Neural crest cell (in vitro differentiated cells): Measurements from ENCODE around the gene CPNE2. TPM values are rescaled to one million over a fixed set of nuclear protein-coding genes. Genes with fewer than 3 reads are reported as not detected.

Source experiments
- DNase-seq: peaks from one replicate; pipeline ENCODE4 v3.0.0; 2021; ENCODE audit warnings: low read depth, mixed read lengths, low spot score
- H3K27ac Mint-ChIP-seq: one replicate; pipeline ENCODE4 v1.8.0; 2021; ENCODE audit warnings: mild to moderate bottlenecking, mixed read lengths; ENCODE audit not compliant: unreplicated experiment
- H3K27me3 Mint-ChIP-seq: 2 replicates; pipeline ENCODE4 v1.8.0; 2021; ENCODE audit warnings: low read depth, mild to moderate bottlenecking, mixed read lengths
- H3K36me3 Mint-ChIP-seq: 2 replicates; pipeline ENCODE4 v1.8.0; 2021; ENCODE audit warnings: low read depth, mild to moderate bottlenecking, mixed read lengths
- H3K4me1 Mint-ChIP-seq: 2 replicates; pipeline ENCODE4 v1.8.0; 2021; ENCODE audit warnings: mixed read lengths
- H3K4me3 Mint-ChIP-seq: one replicate; pipeline ENCODE4 v1.8.0; 2021; ENCODE audit warnings: mild to moderate bottlenecking, mixed read lengths
- H3K9me3 Mint-ChIP-seq: 2 replicates; pipeline ENCODE4 v1.8.0; 2021; ENCODE audit warnings: mixed read lengths
- CTCF ChIP-seq: fragments of 200-600 bp; sonication (generic); conservative IDR thresholded peaks from 2 replicates; pipeline ENCODE4 v1.5.0; 2021; ENCODE audit warnings: antibody characterized with exemption, mild to moderate bottlenecking
- long read RNA-seq: library from polyadenylated mRNA; unstranded; transcript quantifications from one replicate; pipeline ENCODE4 v2.0.0, GENCODE V29; 2020
- total RNA-seq: library from RNA; stranded (reverse); gene quantifications from 2 replicates; pipeline ENCODE4 v1.2.1, GENCODE V29; 2021

The CPNE2 gene
- total RNA-seq, result 33.1 and 36.9 TPM in 2 replicates
- long read RNA-seq, result 0 reads

- peak within 1 kb of the TSS; percentile 83 for H3K27ac Mint-ChIP-seq
- no peak for TF ChIP-seq CTCF
- no peaks in the 10 kb centered on the region for H3K36me3 Mint-ChIP-seq
- peak; percentile 46 for DNase-seq
- no peaks in the 10 kb centered on the region for H3K27me3 Mint-ChIP-seq
- H3K9me3 Mint-ChIP-seq, result peaks cover 3% of the 10 kb centered on the region
- H3K4me3 Mint-ChIP-seq, result peak within 1 kb of the TSS; percentile 94
- peaks cover 29% of the 10 kb centered on the region for H3K4me1 Mint-ChIP-seq
These were observed at the start of gene CPNE2 for GRCh38 chr16:57091975-57092785. TSS of gene CPNE2 (plus strand) at chr16:57092583. CDS start at chr16:57110743, 18,160 bp downstream.

- Mint-ChIP-seq H3K4me1 (peaks cover 6% of the 10 kb centered on the region), H3K36me3 (no peaks in the 10 kb centered on the region), H3K9me3 (no peaks in the 10 kb centered on the region), H3K4me3 (no peak overlapping the region), H3K27me3 (no peaks in the 10 kb centered on the region), H3K27ac (no peak overlapping the region)
- no peak for TF ChIP-seq CTCF
- no peak for DNase-seq
These were observed 49.1 kb upstream of the CPNE2 start for GRCh38 chr16:57043248-57043647.

DNA sequence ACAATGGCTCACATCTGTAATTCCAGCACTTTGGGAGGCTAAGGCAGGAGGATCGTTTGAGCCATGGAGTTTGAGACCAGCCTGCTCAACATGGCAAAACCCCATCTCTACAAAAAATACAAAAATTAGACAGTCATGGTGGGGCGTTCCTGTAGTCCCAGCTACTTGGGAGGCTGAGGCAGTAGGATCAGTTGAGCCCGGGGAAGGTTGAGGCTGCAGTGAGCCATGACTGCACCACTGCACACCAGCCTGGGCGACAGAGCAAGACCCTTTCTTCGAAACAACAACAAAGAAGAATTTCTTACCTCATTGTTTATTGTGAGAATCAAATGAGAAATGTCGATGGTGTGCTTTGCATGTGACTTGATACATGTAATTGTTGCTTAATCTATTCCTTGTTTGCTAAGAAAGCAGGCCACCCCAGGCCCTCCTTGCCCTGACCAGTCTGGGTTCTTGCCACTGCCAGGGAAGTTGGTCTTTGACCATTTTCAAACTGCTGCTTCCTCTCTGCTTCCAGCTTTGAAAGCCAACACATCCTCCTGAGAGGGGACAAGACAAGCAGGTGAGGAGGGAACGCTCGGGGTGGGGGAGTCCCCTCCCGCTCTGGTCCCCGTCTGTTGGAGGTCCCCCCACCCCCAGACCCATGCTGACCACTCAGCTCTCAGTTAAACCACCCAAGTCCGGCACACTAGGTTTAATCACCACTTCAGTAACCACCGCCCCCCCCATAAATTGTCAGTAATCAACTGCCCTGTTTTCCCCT, 47.3 kb upstream of the CPNE2 start:
- TF ChIP-seq CTCF, result no peak
- no peak overlapping the region for H3K4me3 Mint-ChIP-seq

GRCh38 chr16:57045694-57046381, 46.5 kb upstream of the CPNE2 start:
- peaks cover 6% of the 10 kb centered on the region for H3K4me1 Mint-ChIP-seq
- no peaks in the 10 kb centered on the region for H3K27me3 Mint-ChIP-seq
- no peaks in the 10 kb centered on the region for H3K9me3 Mint-ChIP-seq
- DNase-seq, result peak; percentile 65
- no peak overlapping the region for H3K27ac Mint-ChIP-seq
- H3K4me3 Mint-ChIP-seq, result no peak overlapping the region
- no peaks in the 10 kb centered on the region for H3K36me3 Mint-ChIP-seq
- peak; percentile 62 for TF ChIP-seq CTCF

More for the DNA sequence above, 47.3 kb upstream of the CPNE2 start:
- Mint-ChIP-seq H3K9me3 (no peaks in the 10 kb centered on the region), H3K36me3 (no peaks in the 10 kb centered on the region), H3K27ac (peak overlapping the region; percentile 57), H3K27me3 (no peaks in the 10 kb centered on the region), H3K4me1 (peaks cover 6% of the 10 kb centered on the region)
- DNase-seq, result no peak

DNA sequence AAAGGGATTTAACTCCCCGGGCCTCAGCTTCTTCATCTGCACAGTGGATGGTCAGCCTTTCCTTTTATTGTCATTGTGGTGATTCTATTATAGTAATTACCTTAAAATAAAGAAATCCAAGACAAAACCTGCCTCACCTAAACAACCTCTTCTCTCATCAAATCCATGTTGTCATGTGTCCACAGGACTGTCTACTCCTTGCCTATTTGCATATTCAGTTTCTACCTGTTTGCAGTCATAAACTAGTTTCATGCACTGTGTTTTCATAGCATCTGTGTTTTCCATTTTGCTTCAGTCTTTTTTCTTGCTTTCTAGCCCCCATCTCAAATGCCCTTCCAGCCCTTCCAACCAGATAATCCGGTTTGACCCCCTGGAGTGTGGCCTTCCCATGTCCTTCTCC, 44.3 kb upstream of the CPNE2 start:
- Mint-ChIP-seq H3K27ac (no peak overlapping the region), H3K9me3 (no peaks in the 10 kb centered on the region), H3K4me1 (peaks cover 6% of the 10 kb centered on the region), H3K36me3 (no peaks in the 10 kb centered on the region), H3K27me3 (peaks cover 3% of the 10 kb centered on the region), H3K4me3 (no peak overlapping the region)
- TF ChIP-seq CTCF, result no peak
- no peak for DNase-seq
